ENCODE results near the gene AFAP1L2.

DNA sequence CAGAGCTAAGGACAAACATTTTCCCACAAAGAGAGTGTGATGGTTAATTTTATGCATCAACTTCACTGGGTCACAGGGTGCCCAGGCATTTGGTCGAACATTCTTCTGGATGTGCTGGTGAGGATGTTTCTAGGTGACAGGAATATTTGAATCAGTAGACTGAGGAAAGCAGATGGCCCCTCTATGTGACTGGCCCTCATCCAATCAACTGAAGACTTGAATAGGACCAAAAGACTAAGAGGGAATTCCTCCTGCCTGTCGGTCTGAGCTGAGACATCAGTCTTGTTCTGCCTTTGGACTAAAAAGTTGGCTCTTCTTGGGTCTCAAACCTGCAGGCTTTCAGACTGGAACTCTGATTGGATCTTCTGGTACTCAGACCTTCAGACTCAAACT, 44.4 kb downstream of the AFAP1L2 start:
- TF ChIP-seq, protein P1, sequence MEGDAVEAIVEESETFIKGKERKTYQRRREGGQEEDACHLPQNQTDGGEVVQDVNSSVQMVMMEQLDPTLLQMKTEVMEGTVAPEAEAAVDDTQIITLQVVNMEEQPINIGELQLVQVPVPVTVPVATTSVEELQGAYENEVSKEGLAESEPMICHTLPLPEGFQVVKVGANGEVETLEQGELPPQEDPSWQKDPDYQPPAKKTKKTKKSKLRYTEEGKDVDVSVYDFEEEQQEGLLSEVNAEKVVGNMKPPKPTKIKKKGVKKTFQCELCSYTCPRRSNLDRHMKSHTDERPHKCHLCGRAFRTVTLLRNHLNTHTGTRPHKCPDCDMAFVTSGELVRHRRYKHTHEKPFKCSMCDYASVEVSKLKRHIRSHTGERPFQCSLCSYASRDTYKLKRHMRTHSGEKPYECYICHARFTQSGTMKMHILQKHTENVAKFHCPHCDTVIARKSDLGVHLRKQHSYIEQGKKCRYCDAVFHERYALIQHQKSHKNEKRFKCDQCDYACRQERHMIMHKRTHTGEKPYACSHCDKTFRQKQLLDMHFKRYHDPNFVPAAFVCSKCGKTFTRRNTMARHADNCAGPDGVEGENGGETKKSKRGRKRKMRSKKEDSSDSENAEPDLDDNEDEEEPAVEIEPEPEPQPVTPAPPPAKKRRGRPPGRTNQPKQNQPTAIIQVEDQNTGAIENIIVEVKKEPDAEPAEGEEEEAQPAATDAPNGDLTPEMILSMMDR (IDR thresholded peaks at IDR 0.05), result no peak
- TF ChIP-seq POLR2A (IDR thresholded peaks at IDR 0.05), result no peak

All from Peyer's patch (tissue), 4 donors.